Thymus (tissue), 11 donors: ENCODE measurements around the gene FAM107A. TPM values are rescaled to one million over a fixed set of nuclear protein-coding genes. Genes with fewer than 3 reads are reported as not detected.

ENCODE experiments used
- DNase-seq, 9 donors: peaks; one replicate each; pipeline ENCODE4 v3.0.0-alpha.2; 2013; ENCODE audit warnings: low spot score in 9 of 9, low read depth in 6 of 9, missing footprints in 1 of 9
- H3K27ac ChIP-seq, 2 donors: one replicate each; pipeline ENCODE4 v1.5.1; 2013; ENCODE audit warnings: control low read depth in 1 of 2, low read depth in 1 of 2, low read length in 1 of 2, mild to moderate bottlenecking in 1 of 2, moderate library complexity in 1 of 2
- H3K27me3 ChIP-seq, 2 donors: one replicate each; pipeline ENCODE4 v1.5.1; 2013; ENCODE audit warnings: low read length in 1 of 2; ENCODE audit not compliant: control insufficient read depth in 2 of 2, insufficient read depth in 1 of 2
- H3K36me3 ChIP-seq, 2 donors: one replicate each; pipeline ENCODE4 v1.5.1; 2013; ENCODE audit warnings: low read length in 1 of 2, mild to moderate bottlenecking in 1 of 2, moderate library complexity in 1 of 2; ENCODE audit not compliant: control insufficient read depth in 2 of 2, insufficient read depth in 2 of 2
- H3K4me1 ChIP-seq, 2 donors: one replicate each; pipeline ENCODE4 v1.5.1; 2013; ENCODE audit warnings: low read length in 2 of 2; ENCODE audit not compliant: control insufficient read depth in 2 of 2, insufficient read depth in 2 of 2
- H3K4me3 ChIP-seq, 2 donors: one replicate each; pipeline ENCODE4 v1.5.1; 2013; ENCODE audit warnings: low read length in 2 of 2, control low read depth in 1 of 2, mild to moderate bottlenecking in 1 of 2
- H3K9me3 ChIP-seq, 2 donors: one replicate each; pipeline ENCODE4 v1.5.1; 2013; ENCODE audit warnings: low read length in 1 of 2, mild to moderate bottlenecking in 1 of 2; ENCODE audit not compliant: control insufficient read depth in 2 of 2, insufficient read depth in 1 of 2
- WGBS: extraction: QIAGEN DNeasy Blood & Tissue Kit; methylation state at CpG from one replicate; pipeline ENCODE4 v1.1.7; 2013; 5-methylcytosine and 5-hydroxymethylcytosine counted together
- polyA plus RNA-seq: library from polyadenylated mRNA; stranded (reverse); fragments of 200-250 nt; gene quantifications from one replicate; pipeline ENCODE4 v1.2.3, GENCODE V29; 2013
- total RNA-seq: library from RNA; stranded (reverse); fragments of 120-200 nt; gene quantifications from one replicate; pipeline ENCODE4 v1.2.4, GENCODE V29; 2013
- donor health status: healthy.

Gene FAM107A
- total and polyA plus RNA-seq, 2 donors = 7.9 to 63.9 TPM

- DNase-seq = no peak
- no peaks in the 10 kb centered on the region for H3K36me3 ChIP-seq
Measured at GRCh38 chr3:58566398-58567250, 10.6 kb downstream of the FAM107A start.

DNA sequence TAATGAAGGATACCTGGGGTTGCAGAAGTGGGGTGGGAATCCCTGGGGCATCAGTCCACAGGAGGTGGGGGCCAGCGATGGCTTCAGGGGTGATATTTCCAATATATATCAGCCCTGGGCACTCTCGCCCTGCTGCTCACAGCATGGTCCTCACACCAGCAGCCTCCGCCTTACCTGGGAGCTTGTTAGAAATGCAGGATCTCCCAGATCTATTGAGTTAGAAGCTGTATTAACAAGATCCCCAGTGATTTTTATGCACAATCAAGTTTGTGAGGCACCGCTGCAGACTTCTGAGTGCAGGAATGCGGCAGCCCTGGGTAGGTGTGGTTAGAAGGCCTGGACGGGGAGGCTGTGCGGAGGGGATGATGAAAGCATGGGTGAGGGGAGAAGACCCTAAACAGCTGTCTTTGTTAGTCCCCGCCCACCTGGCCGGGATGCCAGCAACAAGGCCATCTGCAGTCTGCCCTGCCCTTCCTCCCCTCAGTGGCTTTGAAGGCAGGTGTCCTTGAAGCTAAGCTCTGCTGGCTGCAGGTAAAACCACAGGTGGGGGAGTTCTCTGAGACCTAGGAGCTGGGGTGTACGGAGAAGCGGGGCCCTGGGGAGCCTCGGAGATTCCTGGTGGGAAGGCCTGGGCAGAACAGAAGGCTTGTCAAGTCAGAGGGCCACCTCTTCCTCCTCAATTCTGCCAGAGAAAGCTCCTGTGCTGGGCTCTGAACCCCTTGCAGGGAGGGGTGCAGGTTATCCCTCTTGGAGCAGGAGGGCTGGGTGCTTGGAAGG lies 11.4 kb downstream of the FAM107A start:
- H3K4me1 ChIP-seq = peaks cover 8 to 16% of the 10 kb centered on the region in 2 donors
- H3K9me3 ChIP-seq = no peaks in the 10 kb centered on the region
- no peaks in the 10 kb centered on the region for H3K36me3 ChIP-seq
- 53% methylated on average over 12 of the region's 12 CpGs for WGBS
- no peak overlapping the region for H3K4me3 ChIP-seq
- DNase-seq = peak; percentile 16 to 77 (median 34)
- no peaks in the 10 kb centered on the region for H3K27me3 ChIP-seq
- H3K27ac ChIP-seq = no peak overlapping the region

More at GRCh38 chr3:58566398-58567250, 10.6 kb downstream of the FAM107A start:
- Histone ChIP-seq H3K27ac (no peak overlapping the region), H3K27me3 (no peaks in the 10 kb centered on the region), H3K4me3 (no peak overlapping the region), H3K9me3 (no peaks in the 10 kb centered on the region), H3K4me1 (peaks cover 8 to 16% of the 10 kb centered on the region in 2 donors)
- WGBS = 94% methylated on average over 9 of the region's 9 CpGs

- H3K4me1 ChIP-seq = peaks cover 8 to 16% of the 10 kb centered on the region in 2 donors
- WGBS = 90% methylated on average over 13 of the region's 13 CpGs
- DNase-seq = no peak
- no peak overlapping the region for H3K4me3 ChIP-seq
- no peaks in the 10 kb centered on the region for H3K9me3 ChIP-seq
- H3K36me3 ChIP-seq = no peaks in the 10 kb centered on the region
- H3K27me3 ChIP-seq = no peaks in the 10 kb centered on the region
- H3K27ac ChIP-seq = no peak overlapping the region
Measured at GRCh38 chr3:58564456-58565160, 12.6 kb downstream of the FAM107A start.

DNA sequence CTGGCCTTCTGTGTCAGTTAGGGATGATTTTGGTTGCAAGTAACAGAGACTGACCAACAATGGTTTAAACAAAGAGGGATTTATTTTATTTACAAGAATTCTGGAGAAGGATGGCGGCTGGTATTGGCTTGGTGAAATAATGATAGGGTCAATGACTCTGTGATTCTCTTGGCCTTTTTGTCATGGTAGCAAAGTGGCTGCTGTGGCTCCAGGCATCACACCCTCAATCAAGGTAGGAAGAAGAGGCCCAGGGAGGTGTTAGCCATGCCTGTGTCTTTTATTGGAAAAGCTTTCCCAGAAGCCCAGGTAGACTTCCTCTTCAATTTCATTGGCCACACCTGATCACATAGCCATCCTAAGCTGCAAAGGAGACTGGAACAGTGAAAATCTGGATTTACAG lies 13.1 kb downstream of the FAM107A start:
- Histone ChIP-seq H3K4me3 (no peak overlapping the region), H3K4me1 (peaks cover 8 to 16% of the 10 kb centered on the region in 2 donors), H3K36me3 (no peaks in the 10 kb centered on the region), H3K9me3 (no peaks in the 10 kb centered on the region), H3K27ac (no peak overlapping the region), H3K27me3 (no peaks in the 10 kb centered on the region)
- no peak for DNase-seq
- 97% methylated on average over 1 of the region's 1 CpG for WGBS

GRCh38 chr3:58563386-58564035 lies 13.7 kb downstream of the FAM107A start:
- no peak for DNase-seq
- Histone ChIP-seq H3K36me3 (no peaks in the 10 kb centered on the region), H3K4me1 (peaks cover 8 to 16% of the 10 kb centered on the region in 2 donors), H3K27ac (no peak overlapping the region), H3K9me3 (no peaks in the 10 kb centered on the region), H3K4me3 (no peak overlapping the region), H3K27me3 (no peaks in the 10 kb centered on the region)
- WGBS = 98% methylated on average over 6 of the region's 6 CpGs

- Histone ChIP-seq H3K27me3 (no peaks in the 10 kb centered on the region), H3K27ac (no peak overlapping the region), H3K4me1 (peaks cover 8 to 16% of the 10 kb centered on the region in 2 donors), H3K9me3 (no peaks in the 10 kb centered on the region), H3K36me3 (no peaks in the 10 kb centered on the region), H3K4me3 (no peak overlapping the region)
- WGBS = 96% methylated on average over 4 of the region's 4 CpGs
- no peak for DNase-seq
Measured at GRCh38 chr3:58562498-58562897, 14.7 kb downstream of the FAM107A start.

DNA sequence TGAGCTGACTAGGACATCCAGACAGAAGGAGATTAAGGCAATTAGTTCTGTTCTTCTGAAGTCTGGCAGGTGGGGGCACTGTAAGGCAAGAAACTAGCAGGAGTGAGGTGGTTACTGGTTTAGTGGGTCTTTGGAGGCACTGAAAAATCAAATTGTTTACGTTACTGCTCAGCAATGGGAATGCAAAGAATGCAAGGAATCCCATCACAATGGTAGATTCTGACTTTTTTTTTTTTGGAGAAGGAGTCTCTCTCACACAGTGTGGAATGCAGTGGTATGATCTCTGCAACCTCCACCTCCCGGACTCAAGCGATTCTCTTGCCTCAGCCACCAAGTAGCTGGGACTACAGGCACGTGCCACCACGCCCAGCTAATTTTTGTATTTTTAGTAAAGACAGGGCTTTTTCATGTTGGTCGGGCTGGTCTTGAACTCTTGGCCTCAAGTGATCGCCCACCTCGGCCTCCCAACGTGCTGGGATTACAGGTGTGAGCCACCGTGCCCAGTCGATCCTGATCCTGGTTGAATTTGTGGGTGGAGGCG lies 16.4 kb downstream of the FAM107A start:
- H3K4me3 ChIP-seq = no peak overlapping the region
- no peaks in the 10 kb centered on the region for H3K27me3 ChIP-seq
- H3K36me3 ChIP-seq = no peaks in the 10 kb centered on the region
- peaks cover 5 to 6% of the 10 kb centered on the region in 2 donors for H3K4me1 ChIP-seq
- peak in 1 of 9 donors; percentile 40 for DNase-seq
- no peaks in the 10 kb centered on the region for H3K9me3 ChIP-seq
- no peak overlapping the region for H3K27ac ChIP-seq
- WGBS = 95% methylated on average over 12 of the region's 12 CpGs

- Histone ChIP-seq H3K4me3 (no peak overlapping the region), H3K4me1 (no peaks in the 10 kb centered on the region), H3K27me3 (no peaks in the 10 kb centered on the region), H3K36me3 (no peaks in the 10 kb centered on the region), H3K27ac (no peak overlapping the region), H3K9me3 (no peaks in the 10 kb centered on the region)
- 96% methylated on average over 5 of the region's 5 CpGs for WGBS
- DNase-seq = no peak
Measured at GRCh38 chr3:58559586-58559985, 17.6 kb downstream of the FAM107A start.
